ENCODE data around the gene GPR157.
"Not testable (repeated sequence)": the region's sequence is repeated elsewhere in the genome, so short reads cannot be mapped to it uniquely, and the experiment has no call there.

The GPR157 gene

GRCh38 chr1:9126511-9126910, 2.4 kb downstream of the GPR157 start:
- H3K4me3 ChIP-seq (ENCODE audit: low read length) = no peak overlapping the region
- no peak for DNase-seq (ENCODE audit: low read depth)
- no peak for TF ChIP-seq CTCF (conservative IDR thresholded peaks at IDR 0.05; ENCODE audit: low read length)

- H3K4me3 ChIP-seq (ENCODE audit: low read length); DNase-seq (ENCODE audit: low read depth): not testable (repeated sequence)
Observed at GRCh38 chr1:9125847-9126246, 3.1 kb downstream of the GPR157 start.

- no peak for TF ChIP-seq CTCF (conservative IDR thresholded peaks at IDR 0.05; ENCODE audit: low read length)
- H3K4me3 ChIP-seq (ENCODE audit: low read length) = no peak overlapping the region
Observed at GRCh38 chr1:9125325-9125724, 3.6 kb downstream of the GPR157 start.

GRCh38 chr1:9124389-9124788, 4.5 kb downstream of the GPR157 start:
- H3K4me3 ChIP-seq (ENCODE audit: low read length); DNase-seq (ENCODE audit: low read depth): not testable (repeated sequence)

More at GRCh38 chr1:9125325-9125724, 3.6 kb downstream of the GPR157 start:
- DNase-seq (ENCODE audit: low read depth) = no peak

- H3K4me3 ChIP-seq (ENCODE audit: low read length) = not testable (repeated sequence)
Observed at GRCh38 chr1:9123665-9124064, 5.2 kb downstream of the GPR157 start.

GRCh38 chr1:9121496-9122409, 7.1 kb downstream of the GPR157 start:
- no peak for TF ChIP-seq CTCF (conservative IDR thresholded peaks at IDR 0.05; ENCODE audit: low read length)
- H3K4me3 ChIP-seq (ENCODE audit: low read length) = no peak overlapping the region
- DNase-seq (ENCODE audit: low read depth) = no peak

More at GRCh38 chr1:9123665-9124064, 5.2 kb downstream of the GPR157 start:
- DNase-seq (ENCODE audit: low read depth) = not testable (repeated sequence)

- no peak overlapping the region for H3K4me3 ChIP-seq (ENCODE audit: low read length)
- TF ChIP-seq CTCF (conservative IDR thresholded peaks at IDR 0.05; ENCODE audit: low read length) = no peak
- no peak for DNase-seq (ENCODE audit: low read depth)
Observed at GRCh38 chr1:9120312-9120958, 8.5 kb downstream of the GPR157 start.

GRCh38 chr1:9119745-9120144, 9.2 kb downstream of the GPR157 start:
- DNase-seq (ENCODE audit: low read depth) = no peak
- no peak overlapping the region for H3K4me3 ChIP-seq (ENCODE audit: low read length)
- no peak for TF ChIP-seq CTCF (conservative IDR thresholded peaks at IDR 0.05; ENCODE audit: low read length)
